ENCODE data around the gene GPR37L1.
"Not testable (repeated sequence)": the region's sequence is repeated elsewhere in the genome, so short reads cannot be mapped to it uniquely, and the experiment has no call there.

Gene GPR37L1

GRCh38 chr1:202180751-202181139 lies 58.0 kb downstream of the GPR37L1 start:
- H3K27me3 ChIP-seq (ENCODE audit: low read depth, low read length); H3K4me1 ChIP-seq (ENCODE audit: control insufficient read depth in 1 of 2, insufficient read depth in 2 of 2, low read length in 2 of 2); H3K4me3 ChIP-seq (ENCODE audit: low read depth in 1 of 2, low read length in 2 of 2); H3K27ac ChIP-seq (ENCODE audit: low read length); H3K9me3 ChIP-seq (ENCODE audit: control insufficient read depth in 1 of 2, low read length in 2 of 2); H3K36me3 ChIP-seq (ENCODE audit: control insufficient read depth in 1 of 2, insufficient read depth in 2 of 2, low read length in 2 of 2): not testable (repeated sequence)

GRCh38 chr1:202181586-202181985 lies 58.9 kb downstream of the GPR37L1 start:
- no peak overlapping the region for H3K4me3 ChIP-seq (ENCODE audit: low read depth in 1 of 2, low read length in 2 of 2)
- no peaks in the 10 kb centered on the region for H3K4me1 ChIP-seq (ENCODE audit: control insufficient read depth in 1 of 2, insufficient read depth in 2 of 2, low read length in 2 of 2)
- no peaks in the 10 kb centered on the region for H3K36me3 ChIP-seq (ENCODE audit: control insufficient read depth in 1 of 2, insufficient read depth in 2 of 2, low read length in 2 of 2)
- no peak overlapping the region for H3K27ac ChIP-seq (ENCODE audit: low read length)
- no peaks in the 10 kb centered on the region for H3K27me3 ChIP-seq (ENCODE audit: low read depth, low read length)
- H3K9me3 ChIP-seq (ENCODE audit: control insufficient read depth in 1 of 2, low read length in 2 of 2): no peaks in the 10 kb centered on the region

- Histone ChIP-seq H3K9me3 (ENCODE audit: control insufficient read depth in 1 of 2, low read length in 2 of 2) (no peaks in the 10 kb centered on the region), H3K4me1 (ENCODE audit: control insufficient read depth in 1 of 2, insufficient read depth in 2 of 2, low read length in 2 of 2) (no peaks in the 10 kb centered on the region), H3K27ac (ENCODE audit: low read length) (no peak overlapping the region), H3K36me3 (ENCODE audit: control insufficient read depth in 1 of 2, insufficient read depth in 2 of 2, low read length in 2 of 2) (no peaks in the 10 kb centered on the region), H3K27me3 (ENCODE audit: low read depth, low read length) (no peaks in the 10 kb centered on the region), H3K4me3 (ENCODE audit: low read depth in 1 of 2, low read length in 2 of 2) (no peak overlapping the region)
These were observed 59.5 kb downstream of the GPR37L1 start for GRCh38 chr1:202182040-202182877.

All from muscle layer of duodenum (tissue), 2 donors.